NCI-H226 (cell line): ENCODE results near the gene ARMCX2.
"Not testable (repeated sequence)": the region's sequence is repeated elsewhere in the genome, so short reads cannot be mapped to it uniquely, and the experiment has no call there.

ENCODE experiments used
- DNase-seq: peaks from one replicate; pipeline ENCODE4 v3.0.0-alpha.2; 2015

ARMCX2 gene

DNA sequence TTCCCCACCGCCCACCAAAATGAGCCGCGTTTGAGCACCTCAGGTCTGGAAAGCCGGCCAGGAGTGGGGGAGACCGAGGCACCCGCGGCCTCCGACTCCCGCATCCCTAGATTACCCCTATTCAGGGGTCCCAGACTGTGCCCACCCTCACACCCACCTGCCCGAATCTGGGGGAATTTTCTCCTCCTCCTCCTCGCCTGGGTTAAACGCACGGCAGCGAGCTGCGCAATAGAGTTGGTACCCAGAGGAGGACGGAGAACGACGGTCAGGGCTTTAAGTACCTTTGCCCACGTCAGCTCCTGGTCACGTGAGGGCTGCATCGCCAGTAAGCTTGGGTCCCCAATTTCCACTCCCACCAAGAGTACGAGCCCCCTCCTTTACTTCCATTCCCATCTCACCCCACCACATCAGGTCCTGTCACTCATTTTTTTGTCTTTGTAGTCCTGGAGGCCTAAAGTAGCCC lies at the start of gene ARMCX2:
TSS of gene ARMCX2 (minus strand) at position 250 of the 463 bp plus-strand sequence. CDS start 2,262 bp downstream, outside the sequence.
- no peak for DNase-seq

DNA sequence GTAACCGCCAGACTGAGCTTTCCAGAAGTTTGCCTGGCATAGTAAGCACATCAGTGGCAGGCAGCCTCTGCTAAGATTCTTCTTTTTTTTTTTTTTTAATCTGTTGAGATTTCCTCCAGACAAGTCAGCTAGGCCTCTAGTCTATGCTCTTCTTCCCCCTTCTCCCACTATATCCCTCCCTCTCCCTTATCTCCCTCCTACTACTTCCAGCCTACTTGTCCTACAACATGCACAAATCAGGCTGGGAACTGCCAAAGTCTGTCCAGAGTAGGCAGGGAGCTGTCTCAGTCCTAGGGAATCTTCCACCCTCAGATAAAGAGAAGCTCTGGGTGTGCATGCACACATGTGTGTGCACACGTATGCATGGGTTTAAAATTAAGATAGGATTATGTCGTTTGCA lies 49.7 kb upstream of the ARMCX2 start:
- no peak for DNase-seq

DNA sequence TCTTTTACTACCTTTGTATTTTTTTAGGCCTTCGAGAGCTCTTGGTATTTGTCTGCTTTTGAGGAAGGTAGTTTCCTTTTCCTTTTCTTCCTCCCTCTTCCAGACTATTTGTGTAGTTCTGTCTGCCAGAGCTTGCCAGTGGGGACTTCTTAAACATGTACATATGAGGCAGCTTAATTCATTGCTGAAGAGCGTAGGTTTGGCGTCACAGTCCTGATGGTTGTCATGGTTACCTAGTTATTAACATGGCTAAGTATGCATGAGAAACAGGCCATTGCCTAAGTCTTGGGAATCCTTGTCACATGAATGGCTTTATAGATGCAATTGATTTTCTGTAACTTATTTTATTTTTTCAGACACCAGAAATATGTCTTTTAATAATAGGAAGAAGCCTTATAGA lies 48.5 kb upstream of the ARMCX2 start:
- DNase-seq: no peak

DNA sequence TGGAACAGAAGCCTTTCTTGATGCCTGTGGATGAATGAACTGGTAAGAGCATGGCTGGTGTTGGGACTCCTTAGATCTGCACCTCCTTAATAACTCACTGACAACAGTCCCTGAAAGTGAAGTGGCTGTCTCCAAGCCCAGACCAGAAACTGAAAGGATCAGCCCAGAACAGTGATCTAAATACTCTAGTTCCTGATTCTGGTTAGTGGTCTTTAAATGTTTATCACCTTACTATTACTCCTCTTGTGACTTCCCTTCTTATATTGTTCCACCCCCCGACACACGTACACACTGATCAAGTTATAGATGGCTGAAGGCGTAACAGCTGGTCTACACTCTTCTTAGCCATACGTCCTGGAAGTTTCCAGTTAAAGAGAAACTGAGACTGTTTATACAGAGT lies 33.8 kb upstream of the ARMCX2 start:
- DNase-seq: no peak

DNA sequence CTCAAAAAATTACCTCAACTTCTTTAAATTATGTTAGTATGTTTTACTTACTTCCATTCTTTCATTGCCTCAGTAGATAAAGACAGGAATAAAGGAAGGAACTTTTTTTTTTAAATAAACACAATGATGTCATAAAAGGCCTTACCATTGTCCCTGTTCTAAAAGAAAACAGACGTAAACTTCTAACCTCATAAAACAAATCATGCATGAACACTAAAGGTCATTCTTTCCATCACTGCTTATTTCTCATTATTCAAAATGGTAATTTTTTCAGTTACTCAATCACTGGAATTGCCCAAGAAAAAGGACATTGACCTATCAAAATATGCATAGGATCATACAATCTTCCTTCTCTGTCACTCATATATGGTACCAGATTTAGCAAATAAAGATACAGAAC lies 32.2 kb upstream of the ARMCX2 start:
- no peak for DNase-seq

DNA sequence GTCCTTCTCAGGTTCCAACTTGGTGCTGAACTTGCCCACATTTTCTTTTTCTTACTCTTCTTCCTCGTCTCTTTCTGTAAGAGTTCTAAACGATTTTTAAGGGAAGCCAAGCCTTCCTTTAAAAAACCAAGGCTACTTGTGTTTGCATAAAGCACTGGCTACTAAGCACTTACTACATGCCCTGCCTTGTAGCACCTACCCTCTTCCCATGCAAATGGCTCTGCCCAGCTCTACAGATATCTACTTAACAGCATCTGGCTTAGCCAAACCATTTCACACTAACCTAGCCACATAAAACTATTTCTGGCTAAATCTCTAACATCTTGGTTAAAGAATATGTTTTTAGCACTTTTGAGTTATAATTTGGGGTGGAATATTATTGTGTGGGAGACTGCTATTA lies 26.9 kb upstream of the ARMCX2 start:
- DNase-seq: no peak

DNA sequence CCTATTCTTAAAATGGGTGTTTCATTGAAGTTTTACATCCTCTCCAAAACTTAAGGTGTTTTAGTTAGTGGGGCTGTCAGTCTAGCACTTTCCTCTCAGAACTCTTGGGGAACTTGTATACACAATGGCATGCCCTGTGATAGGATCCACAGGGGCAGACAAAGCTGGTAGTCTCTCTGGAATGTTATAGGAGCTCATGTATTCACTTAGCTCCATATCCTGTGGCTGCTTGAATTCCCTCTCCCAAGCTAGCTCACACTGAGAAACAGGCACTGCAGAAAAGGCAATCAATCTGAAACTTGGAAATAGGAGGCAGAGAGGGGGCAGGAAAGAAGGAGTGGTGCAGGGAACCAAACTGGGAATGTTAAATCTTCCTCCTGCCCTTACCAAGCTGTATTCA lies 26.3 kb upstream of the ARMCX2 start:
- no peak for DNase-seq

DNA sequence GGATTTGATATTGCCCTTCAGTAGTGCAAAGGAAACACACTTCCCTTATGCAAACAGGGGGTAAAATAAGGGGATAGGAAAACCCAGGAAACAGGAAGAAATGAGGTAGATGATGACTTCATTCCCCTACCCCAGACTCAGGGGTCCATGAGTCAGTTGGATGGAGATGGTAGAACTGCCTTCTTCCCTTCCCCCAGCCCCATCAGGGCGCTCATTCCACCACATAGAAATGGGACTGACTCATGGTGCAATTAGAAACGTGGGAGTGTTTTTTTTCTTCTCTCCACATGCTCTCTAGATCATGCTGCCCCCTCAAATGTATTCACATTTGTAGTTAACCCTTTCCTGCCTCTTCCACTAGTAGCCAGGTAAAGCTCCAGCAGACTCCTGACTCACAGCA lies 23.1 kb upstream of the ARMCX2 start:
- no peak for DNase-seq

DNA sequence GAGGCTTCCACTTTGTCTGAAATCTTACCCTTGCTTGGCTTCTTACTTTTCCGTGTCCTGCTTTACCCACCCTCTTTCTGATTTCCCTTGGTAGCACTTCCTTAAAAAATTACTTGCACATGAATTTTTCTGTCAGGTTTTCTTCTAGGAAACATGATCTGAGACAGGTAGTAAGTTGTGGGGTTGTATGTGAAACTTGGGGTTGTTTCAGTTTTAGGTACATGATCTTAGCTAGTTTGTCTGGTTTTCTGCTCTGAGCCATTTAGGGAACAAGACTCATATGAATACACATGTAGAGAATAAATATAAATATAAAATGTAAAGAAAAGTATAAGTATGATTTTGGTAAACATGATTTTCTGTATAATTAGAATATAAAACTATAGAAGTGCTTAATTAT lies 17.4 kb upstream of the ARMCX2 start:
- DNase-seq: no peak

DNA sequence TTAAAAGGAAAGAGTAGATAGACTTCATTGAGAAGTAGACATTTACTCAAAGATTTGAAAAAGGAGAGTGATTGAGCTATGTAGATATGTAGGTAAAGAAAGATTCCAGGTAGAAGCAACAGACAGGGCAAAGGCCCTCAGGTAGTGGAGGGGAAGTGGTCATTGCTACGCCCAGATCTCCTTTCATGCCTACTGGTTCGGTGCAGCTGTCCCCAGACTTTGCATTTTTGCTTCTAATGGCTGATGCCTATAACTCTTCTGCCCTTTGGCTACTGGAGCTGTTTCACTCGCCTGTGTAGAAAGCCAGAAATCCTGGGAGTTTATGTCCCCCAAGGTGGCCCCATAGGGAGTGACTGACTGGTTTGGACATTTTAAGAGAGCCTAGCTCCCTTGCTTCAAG lies 16.9 kb upstream of the ARMCX2 start:
- DNase-seq: no peak

DNA sequence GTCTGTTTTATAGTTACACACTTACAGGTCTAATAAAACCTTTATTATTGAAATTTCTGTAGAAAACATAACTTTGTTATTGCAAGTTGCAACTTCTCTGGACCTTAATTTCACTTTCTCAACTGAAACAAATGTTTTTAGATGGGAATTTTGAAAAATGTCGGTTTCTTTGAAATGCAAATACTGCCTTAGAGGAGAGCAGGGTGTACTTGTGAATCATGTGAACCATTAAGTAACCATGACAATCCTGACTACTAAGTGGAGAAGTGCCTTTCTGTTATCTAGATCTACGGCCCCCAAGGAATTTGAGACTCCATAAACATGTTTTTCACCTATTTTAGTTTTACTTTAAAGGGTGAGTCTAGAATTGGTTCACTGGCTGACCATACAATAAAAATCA lies 8.5 kb upstream of the ARMCX2 start:
- DNase-seq: no peak

DNA sequence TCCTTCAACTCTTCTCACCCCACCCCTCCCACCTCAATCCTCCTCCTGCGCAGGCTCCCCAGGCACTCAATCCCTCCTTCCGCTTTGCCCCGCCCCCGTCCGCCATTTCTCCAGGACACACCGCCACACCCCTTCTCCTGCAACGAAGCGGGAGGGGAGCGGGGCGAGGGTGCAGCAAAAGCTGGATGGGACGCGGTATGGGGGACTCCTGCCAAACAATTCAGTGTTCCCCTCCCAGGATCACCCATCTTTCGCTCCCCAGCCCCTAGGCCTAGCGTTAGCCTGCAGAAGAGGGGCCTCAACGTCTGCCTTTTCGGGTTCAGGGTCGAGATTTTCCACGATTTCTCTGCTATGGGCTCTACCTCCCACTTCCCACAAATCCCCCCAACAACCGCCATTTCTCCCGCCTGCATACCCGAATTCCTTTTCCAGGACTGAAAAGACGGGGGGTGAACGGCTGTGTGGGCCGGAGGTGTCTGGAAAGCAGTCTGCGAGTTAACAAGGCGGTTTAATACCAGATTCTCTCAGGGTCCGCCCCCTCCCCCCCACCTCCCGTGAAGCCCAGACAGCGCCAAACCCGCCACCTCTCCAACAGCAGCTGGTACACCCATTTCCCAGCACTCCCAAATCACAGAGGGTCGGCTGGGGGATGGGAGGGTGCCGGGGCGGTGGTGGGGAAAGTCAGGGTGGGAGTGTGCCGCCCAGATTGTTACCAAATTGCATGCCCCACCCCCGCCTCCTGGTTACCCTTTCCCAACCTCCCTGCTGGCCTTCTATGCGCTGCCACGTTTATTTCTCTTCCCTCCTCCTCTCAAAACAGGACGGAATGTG lies 774 bp downstream of the ARMCX2 start:
- DNase-seq: no peak

DNA sequence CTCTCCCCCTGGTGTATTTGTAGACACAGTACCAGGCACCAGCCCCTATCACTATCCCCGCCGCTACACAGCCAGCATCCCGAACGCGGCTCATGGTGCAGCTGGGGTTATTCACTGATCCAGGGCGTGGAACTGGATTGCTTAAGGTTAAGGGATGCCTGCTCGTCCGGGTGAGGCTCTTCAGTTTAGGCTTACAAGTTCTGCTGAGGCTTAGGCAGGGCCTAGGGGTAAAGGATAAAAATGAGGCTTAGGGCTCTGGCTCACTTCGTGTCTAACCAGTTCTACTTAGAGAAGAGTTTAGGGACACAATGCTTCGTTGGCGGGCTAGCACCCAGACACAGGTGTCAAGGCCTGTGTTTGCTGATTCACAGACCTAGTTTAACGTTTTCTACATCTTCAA lies 2.2 kb downstream of the ARMCX2 start:
- DNase-seq: no peak

DNA sequence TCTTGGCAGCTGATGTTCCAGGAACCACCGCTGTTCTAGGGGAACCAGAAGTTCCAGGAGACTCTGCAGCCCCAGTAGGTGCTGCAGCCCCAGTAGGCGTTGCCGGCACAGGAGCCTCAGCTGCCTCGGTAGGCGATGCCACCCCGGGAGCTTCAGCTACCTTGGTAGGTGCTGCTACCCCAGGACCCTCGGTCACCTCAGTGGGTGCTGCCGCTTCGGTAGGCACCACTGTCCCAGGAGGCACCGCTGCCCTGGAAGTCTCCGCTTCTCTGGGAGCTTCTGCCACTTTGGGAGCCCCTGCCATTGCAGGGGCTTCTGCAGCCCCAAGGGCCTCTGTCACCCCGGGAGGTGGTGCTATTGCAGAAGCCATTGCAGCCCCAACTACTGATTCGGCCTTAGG lies 2.8 kb downstream of the ARMCX2 start:
- DNase-seq: no peak

DNA sequence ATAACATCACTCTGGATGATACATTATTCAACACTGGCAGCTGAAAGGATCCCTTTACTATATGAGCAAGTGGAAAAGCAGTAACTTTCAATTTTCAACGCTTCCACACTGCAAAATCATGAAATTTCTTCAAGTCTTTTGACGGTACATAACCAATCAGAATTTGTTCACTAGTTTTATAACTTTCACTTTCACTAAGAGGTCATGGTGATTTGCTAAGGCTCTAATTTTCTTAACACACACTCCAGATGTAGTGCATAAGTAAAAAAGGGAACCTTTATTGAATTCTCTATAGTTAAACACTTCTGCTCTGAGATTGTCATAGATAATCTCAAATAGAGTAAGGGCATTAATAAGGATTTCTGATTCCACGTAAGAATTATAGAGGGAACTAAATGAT lies 4.1 kb downstream of the ARMCX2 start:
- DNase-seq: no peak

DNA sequence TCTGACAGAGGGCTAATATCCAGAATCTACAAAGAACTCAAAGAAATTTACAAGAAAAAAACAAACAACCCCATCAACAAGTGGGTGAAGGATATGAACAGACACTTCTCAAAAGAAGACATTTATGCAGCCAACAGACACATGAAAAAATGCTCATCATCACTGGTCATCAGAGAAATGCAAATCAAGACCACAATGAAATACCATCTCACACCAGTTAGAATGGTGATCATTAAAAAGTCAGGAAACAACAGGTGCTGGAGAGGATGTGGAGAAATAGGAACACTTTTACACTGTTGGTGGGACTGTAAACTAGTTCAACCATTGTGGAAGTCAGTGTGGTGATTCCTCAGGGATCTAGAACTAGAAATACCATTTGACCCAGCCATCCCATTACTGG lies 11.9 kb downstream of the ARMCX2 start:
- DNase-seq: not testable (repeated sequence)

DNA sequence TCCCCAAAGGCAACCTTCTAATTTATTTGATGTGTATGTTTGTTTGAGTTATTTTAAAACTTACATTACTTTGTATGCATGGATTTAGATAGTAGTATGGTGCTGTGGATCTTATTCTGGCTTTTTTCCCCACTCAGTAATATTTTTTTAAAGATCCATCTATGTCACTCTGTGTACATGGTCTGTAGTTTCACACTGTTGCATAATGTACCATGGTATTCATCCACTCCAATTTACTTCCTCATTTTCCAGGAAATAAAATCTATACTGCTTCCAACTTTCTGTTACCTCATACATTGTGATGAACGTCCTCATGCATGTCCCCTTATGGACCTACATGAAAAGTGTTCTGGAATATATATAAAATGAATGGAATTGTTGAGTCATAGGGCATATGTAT lies 17.6 kb downstream of the ARMCX2 start:
- no peak for DNase-seq

DNA sequence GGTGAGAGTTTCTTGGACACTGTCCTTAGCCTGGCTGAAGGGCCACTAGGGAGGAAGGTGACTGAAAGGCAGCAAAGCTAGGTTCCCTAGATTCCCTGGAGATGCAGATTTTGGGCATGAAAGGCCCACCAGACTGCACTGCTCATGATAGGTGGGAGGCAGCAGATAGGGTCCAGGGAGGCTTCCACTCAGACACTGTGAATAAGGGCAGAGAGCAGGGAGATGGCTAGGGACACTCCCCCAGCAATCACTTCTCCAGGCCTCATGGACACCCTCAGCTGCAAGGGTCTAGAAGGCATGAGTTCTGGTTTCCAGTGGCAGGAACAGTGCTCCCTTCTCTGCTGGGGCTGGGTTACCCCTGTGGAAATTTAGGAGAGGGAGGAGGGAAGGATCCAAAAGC lies 20.1 kb downstream of the ARMCX2 start:
- DNase-seq: no peak

DNA sequence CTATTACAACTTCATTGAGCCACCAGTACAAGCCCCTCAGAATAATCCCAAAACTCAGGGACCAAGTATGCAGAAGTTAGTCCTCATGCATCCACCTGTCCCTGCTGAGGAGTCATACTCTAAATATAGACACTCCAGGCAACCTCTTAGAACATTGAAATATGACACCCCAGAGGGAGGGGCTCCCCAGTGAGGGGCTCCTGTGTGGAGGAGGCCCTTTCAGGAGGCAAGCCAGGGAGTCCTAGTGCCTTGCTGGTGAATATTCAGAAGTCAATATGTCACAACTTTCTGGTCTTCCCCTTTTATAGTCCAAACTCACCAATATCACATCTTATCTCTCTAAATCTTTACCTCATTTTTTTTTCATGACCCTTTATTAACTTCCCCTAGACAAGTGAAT lies 40.3 kb downstream of the ARMCX2 start:
- DNase-seq: no peak

DNA sequence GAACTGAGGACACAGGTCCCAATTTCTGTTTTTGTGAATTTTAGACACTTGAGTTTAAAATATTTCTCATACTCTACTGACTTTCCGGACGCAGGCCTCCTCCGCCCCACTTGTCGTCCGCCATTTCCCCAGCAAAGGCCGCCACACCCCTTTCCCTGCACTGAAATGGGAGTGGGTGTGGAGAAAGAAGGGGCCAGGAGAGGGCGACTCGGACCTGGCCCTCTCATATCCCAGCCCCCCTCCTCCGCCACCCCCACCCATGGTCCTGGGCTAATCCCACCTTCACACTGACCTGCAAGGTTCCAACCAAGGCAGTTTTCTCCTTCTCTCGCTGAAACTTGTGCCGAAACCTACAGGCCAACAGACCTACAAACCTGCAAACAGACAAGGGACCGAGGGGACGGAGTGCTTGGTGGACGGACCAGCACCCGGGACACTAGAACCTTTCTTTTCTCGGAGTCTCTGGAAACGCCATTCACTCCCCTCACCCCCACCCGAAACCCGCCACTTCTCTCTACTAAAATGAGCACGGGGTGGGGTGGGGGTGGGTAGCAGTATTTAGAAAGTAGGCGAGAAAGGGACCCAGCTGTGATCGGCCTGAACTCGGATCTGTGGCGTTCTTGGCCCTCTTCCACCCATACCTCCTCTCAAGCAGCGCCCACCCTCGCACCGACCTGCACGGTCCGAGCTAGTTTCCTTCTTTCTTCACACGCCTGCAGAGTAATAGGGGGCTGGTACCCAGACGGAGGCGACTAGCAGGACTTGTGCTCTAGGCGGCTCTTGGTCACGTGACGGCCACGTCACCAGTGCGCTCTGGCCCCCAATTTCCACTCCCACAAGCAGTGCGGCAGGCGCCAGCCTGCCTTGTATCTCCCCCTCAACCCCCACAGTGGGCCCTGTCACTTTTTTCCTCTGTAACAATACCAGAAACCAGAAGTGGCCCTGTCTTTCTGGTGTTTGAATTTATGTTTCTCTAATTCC lies 42.1 kb downstream of the ARMCX2 start, which contains the start of gene ARMCX6:
TSS of gene ARMCX6 (minus strand) at position 790 of the 981 bp plus-strand sequence. CDS start 1,380 bp downstream, outside the sequence.
- no peak for DNase-seq

DNA sequence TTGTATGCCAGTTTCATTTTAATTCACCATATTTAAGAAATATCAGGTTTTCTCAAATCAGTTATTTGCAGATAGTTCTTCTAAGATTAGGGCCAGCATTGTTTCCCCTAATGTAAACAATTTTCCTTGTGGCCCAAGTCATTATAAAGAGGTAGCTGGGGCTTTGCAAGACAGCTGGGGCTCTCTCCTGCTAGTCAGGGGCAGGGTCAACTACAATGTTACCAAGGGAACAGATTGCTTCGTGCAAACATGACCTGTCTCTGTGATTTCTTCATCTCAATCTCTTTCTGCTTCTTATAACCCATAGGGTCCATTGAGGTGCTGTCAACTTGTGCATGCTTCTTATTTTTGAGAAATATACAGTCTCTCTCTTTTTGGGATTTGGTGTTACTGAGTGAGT lies 53.9 kb downstream of the ARMCX2 start:
- DNase-seq: no peak
